ENCODE measurements around the gene DLX1.
"Not testable (repeated sequence)": the region's sequence is repeated elsewhere in the genome, so short reads cannot be mapped to it uniquely, and the experiment has no call there.

The DLX1 gene

DNA sequence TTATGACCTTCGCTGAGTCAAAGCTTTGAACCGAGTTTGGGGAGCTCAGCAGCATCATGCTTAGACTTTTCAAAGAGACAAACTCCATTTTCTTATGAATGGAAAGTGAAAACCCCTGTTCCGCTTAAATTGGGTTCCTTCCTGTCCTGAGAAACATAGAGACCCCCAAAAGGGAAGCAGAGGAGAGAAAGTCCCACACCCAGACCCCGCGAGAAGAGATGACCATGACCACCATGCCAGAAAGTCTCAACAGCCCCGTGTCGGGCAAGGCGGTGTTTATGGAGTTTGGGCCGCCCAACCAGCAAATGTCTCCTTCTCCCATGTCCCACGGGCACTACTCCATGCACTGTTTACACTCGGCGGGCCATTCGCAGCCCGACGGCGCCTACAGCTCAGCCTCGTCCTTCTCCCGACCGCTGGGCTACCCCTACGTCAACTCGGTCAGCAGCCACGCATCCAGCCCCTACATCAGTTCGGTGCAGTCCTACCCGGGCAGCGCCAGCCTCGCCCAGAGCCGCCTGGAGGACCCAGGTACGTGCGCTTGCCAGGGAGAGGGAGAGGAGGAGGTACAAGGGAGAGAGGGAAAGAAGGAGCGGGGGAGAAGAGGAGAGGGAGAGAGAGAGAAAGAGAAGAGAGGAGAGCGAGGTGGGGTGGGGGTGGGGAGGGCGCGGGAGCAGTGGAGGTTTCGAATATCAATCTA, at the start of gene DLX1:
Gene DLX1 (plus strand): TSS at position 48 of the 700 bp plus-strand sequence. CDS start 171 bp downstream, at position 219.
- no peak for DNase-seq (ENCODE audit: low read depth in 3 of 3)

DNA sequence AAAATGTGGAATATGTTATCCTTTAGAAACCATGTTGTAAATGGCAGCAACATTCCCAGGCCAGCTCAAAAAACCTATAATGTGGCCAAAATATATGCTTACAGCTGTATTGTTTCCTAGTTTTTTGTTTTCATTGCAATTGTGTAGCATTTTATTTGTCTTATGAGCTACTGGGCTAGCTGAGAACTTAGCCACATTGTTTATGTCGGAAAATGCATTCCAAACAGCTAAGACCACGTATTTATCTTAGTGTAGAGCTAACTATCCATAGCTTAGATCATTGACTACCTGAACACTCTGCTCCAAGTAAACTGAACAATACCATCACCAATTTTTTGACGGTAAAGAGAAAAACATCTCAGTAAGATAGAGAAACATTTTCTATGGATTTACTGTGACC, 47.2 kb upstream of the DLX1 start:
- no peak for DNase-seq (ENCODE audit: low read depth in 3 of 3)

DNA sequence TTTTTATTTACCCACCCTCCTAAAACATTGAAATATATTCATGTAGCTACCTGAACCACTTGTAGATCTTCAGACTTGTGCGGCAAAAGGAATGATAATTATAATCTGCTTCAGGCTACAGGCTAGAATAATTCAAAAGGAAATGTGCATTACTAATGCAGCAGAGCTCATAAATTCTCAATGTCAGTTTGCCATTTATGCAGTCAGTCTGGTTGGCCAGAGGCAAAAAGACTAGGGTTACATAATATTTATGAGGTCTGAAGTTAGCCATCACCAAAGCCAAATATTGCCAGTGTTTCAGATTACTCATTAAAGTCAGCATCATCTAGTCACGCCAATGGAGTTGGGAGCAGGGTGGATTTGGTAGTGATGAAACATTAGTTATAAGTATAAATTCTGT, 46.7 kb upstream of the DLX1 start:
- no peak for DNase-seq (ENCODE audit: low read depth in 3 of 3)

- DNase-seq (ENCODE audit: low read depth in 3 of 3), result no peak
Observed at GRCh38 chr2:172039011-172039704, 46.1 kb upstream of the DLX1 start.

- no peak for DNase-seq (ENCODE audit: low read depth in 3 of 3)
Observed at GRCh38 chr2:172040311-172040710, 45.0 kb upstream of the DLX1 start.

DNA sequence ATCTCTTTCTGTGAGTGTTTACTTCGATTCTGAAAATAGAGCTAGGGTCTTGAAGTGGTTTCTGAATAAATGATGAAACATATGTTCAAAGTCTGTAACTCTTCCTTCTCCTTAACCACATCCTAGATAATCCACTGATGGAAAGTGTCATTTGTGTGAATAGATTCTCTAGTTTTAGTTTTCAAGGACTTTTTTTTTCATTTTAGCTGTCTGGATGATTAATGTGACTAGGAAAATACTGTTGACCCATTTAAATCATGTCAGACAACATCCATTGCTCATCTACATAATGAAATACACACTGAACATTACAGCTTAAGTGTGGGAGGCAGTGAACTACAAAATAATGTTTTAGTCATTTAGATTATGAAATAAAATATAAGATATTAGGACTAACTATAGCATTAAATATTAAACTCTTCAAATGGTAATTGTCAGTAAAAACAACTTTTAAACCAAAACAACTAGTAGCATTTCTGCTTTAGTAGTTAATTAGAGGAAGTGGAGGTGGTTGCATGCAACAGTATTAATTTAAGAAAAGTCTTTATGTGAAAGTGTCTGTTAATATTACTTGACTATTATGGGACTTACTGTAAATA, 39.1 kb upstream of the DLX1 start:
- DNase-seq (ENCODE audit: low read depth in 3 of 3), result no peak

DNA sequence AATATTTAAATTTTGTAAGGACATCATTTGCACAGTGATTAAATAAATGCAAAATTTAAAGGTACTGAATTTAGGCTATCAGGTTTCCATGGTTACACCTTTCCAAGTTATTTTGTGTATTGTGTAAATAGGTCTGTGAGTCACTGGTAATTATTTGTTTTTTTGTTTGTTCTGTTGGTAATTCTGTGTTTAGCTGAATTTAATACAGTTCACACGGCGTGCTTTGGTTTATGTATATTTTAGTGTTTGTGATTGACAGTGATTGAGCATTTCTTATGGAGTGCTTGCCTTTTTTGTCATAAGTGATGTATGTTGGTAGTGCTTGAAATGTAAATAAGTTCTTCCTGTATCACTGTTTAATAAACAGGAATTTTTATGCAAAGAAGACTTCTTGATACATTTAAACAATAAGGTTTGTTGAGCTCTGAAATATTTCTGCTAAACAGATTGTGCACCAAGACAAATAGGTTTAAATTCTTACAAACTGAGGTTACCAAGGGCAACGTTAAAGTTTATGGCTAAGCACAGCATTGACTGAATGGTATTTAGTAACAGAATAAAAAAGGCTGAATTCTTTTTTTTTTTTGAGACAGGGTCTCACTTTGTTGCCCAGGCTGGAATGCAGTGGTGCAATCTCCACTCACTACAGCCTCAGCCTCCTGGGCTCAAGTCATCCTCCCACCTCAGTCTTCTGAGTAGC, 38.3 kb upstream of the DLX1 start:
- no peak for DNase-seq (ENCODE audit: low read depth in 3 of 3)

DNA sequence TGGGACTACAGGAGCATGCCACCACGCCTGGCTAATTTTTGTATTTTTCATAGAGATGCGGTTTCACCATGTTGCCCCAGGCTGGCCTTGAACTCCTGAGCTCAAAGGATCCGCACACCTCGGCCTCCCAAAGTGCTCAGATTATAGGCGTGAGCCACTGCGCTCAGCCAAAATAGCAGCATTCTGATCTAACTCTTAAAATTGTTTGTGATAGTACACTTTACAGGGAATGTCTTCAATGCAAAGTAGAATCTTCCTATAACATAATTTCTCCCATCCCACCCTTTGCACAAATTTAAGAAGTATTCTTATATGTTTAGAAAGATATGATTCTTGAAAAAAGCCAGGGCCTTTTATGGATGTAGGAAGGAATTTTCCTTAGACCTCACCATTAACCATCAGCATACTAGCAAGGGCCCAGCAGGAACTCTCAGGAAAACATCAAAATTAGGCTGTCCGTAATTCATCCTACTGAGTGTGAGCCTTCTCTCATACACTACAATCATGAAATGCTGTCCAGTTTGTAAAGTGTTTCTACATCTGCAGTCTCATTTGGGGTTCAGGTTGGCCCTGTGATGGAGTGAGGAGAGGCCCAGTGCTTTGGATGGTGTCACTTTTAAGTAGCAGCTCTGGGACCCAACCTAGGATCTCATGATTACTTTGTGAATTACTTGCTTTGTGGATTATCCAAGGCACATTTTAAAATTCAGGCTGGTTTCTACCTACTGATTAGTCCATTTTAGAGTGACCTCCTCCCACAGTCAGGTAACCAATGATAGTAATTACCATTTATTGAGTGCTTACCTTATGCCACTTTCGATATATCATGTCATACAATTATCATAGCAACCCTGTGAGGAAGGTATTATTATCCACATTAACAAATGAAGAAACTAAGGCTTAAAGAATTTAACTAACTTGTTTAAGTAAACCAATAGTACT, 37.5 kb upstream of the DLX1 start:
- no peak for DNase-seq (ENCODE audit: low read depth in 3 of 3)

GRCh38 chr2:172048508-172049503, 36.5 kb upstream of the DLX1 start:
- DNase-seq (ENCODE audit: low read depth in 3 of 3), result no peak

GRCh38 chr2:172049567-172050120, 35.7 kb upstream of the DLX1 start:
- DNase-seq (ENCODE audit: low read depth in 3 of 3), result no peak

DNA sequence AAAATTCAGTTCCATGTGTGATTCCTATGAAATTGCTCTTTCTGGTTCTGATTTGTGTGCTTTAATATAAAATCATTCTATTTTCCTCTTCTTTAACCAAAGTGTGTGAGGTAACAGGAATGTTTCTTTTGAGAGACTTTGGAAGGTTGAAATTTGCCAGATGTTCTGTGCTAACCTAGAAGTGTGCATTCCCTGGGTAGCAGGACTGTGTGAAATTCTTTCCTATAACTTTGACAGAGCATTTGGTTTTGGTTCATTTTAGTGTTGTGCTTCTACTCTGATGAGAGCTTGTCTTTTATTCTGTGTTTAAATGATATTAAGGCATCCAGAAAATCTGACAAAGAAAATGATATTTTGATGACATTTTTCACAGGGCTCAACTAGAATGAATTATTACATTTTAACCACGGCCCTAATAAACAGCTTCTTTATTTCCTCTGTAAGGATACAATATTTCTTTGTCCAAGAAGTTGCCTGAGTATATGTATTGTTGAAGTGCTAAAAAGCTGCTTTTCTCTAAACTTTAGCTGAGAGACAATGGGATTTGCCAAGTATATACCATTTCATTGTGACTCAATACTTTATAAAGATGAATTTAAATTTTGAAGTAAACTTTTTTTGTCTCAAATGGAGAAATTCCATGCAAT, 34.7 kb upstream of the DLX1 start:
- no peak for DNase-seq (ENCODE audit: low read depth in 3 of 3)

GRCh38 chr2:172052000-172052983, 33.0 kb upstream of the DLX1 start:
- no peak for DNase-seq (ENCODE audit: low read depth in 3 of 3)

DNA sequence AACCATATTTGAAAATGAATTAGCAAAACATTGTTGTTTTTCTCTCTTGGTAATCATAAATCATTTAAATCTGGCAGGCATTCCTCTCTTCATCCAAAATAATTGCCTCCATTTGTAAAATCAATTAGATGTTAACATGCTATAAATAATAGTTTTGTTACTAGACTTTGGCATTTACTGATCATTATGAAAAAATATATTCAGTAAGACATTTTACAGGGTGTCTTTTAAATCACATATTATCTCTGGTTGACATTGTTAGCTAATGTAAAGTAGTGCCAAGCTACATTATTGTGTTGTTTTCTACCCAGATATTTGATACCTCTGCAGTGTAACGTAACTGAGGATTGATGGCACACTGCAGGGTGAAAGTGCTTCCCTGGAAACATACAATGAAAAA, 31.8 kb upstream of the DLX1 start:
- no peak for DNase-seq (ENCODE audit: low read depth in 3 of 3)

- DNase-seq (ENCODE audit: low read depth in 3 of 3), result no peak
Observed at GRCh38 chr2:172056293-172056692, 29.0 kb upstream of the DLX1 start.

DNA sequence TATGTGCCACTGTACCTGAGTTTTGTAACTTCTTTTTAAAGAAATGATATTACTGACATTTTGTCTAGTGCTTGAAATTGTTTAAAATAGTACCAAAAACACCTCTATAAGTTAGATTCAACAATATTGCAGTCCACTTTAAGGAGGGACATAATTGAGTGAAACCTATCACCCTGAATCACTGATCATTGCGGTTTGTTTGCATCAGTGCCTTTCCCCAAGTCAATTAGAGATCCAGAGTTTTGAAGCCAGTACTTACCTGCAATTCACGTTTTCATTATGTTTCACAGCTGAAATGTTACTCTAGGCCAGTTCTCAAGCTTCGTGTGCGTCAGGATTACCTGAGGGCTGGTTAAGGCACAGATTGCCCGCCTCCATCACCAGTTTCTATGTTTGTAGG, 26.6 kb upstream of the DLX1 start:
- no peak for DNase-seq (ENCODE audit: low read depth in 3 of 3)

GRCh38 chr2:172060118-172060517, 25.2 kb upstream of the DLX1 start:
- DNase-seq (ENCODE audit: low read depth in 3 of 3), result not testable (repeated sequence)

GRCh38 chr2:172062402-172063004, 22.8 kb upstream of the DLX1 start:
- no peak for DNase-seq (ENCODE audit: low read depth in 3 of 3)

DNA sequence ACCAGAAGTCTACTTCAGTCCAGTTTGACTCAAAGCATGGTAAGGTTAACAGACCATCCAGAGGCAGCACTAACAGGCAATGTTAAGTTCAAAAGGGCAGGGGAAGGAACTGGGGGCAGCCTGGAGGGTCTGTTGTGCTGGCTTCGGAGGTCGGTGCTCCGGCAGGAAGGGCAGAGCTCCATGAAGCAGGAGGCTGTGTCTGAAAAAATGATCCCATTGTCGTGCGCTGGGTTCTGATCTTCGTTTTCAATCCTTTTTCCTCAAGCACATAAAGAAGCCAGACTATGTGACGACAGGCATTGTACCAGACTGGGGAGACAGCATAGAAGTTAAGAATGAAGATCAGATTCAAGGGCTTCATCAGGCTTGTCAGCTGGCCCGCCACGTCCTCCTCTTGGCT, 21.9 kb upstream of the DLX1 start:
- no peak for DNase-seq (ENCODE audit: low read depth in 3 of 3)
